CD4-positive, alpha-beta T cell (primary cell): ENCODE data around the gene STIP1. TPM values are rescaled to one million over a fixed set of nuclear protein-coding genes. Genes with fewer than 3 reads are reported as not detected.

Experiments used
- ATAC-seq: fragments of 200-7000 bp; cut with Tn5 transposase; one replicate; pipeline ENCODE4 v1.10.0; 2022; ENCODE audit warnings: mild to moderate bottlenecking; ENCODE audit not compliant: poor library complexity
- CTCF ChIA-PET: fragments of 350-600 bp; sonication (Branson Sonifier 250); formaldehyde crosslinking; loops from one replicate; lab custom pipeline; 2021; ENCODE audit warnings: antibody characterized with exemption, inconsistent platforms; lab: Charles Lee
- POLR2A ChIA-PET: fragments of 350-600 bp; sonication (Branson Sonifier 250); formaldehyde crosslinking; loops from one replicate; lab custom pipeline; 2021; ENCODE audit warnings: antibody characterized with exemption, inconsistent platforms; lab: Charles Lee
- DNase-seq, 14 experiments: peaks; one replicate each; pipeline ENCODE4 v3.0.0-alpha.2; 2013 to 2020; ENCODE audit warnings: mixed read lengths in 2 of 14
- H3K27ac ChIP-seq, 2 donors: one replicate each; pipeline versions ENCODE4 v1.5.1 to v1.7.0; 2013; ENCODE audit warnings: low read length in 2 of 2, low read depth in 1 of 2, mild to moderate bottlenecking in 1 of 2
- H3K27me3 ChIP-seq, 2 experiments: 1 replicate in 1 of 2; 2 replicates in 1 of 2; pipeline versions ENCODE4 v1.6.1 to v1.7.0; 2013; ENCODE audit warnings: low read length in 2 of 2, control low read depth in 1 of 2, mild to moderate bottlenecking in 1 of 2, moderate library complexity in 1 of 2; ENCODE audit not compliant: insufficient read depth in 2 of 2, control insufficient read depth in 1 of 2
- H3K36me3 ChIP-seq: one replicate; pipeline ENCODE4 v1.6.1; 2013; ENCODE audit warnings: low read length, control low read depth; ENCODE audit not compliant: insufficient read depth
- H3K4me1 ChIP-seq: one replicate; pipeline ENCODE4 v1.6.1; 2013; ENCODE audit warnings: low read length, control low read depth; ENCODE audit not compliant: insufficient read depth
- H3K4me3 ChIP-seq: one replicate; pipeline ENCODE4 v1.5.1; 2013; ENCODE audit warnings: mild to moderate bottlenecking, low read length, moderate library complexity
- H3K9me3 ChIP-seq, 2 experiments: 1 replicate in 1 of 2; 2 replicates in 1 of 2; pipeline versions ENCODE4 v1.6.1 to v1.7.0; 2013; ENCODE audit warnings: low read length in 2 of 2, mild to moderate bottlenecking in 2 of 2, control low read depth in 1 of 2, moderate library complexity in 1 of 2; ENCODE audit not compliant: control insufficient read depth in 1 of 2, insufficient read depth in 1 of 2
- H3K27ac Mint-ChIP-seq: one replicate; pipeline ENCODE4 v1.8.0; 2020; ENCODE audit warnings: mixed read lengths
- H3K27me3 Mint-ChIP-seq: one replicate; pipeline ENCODE4 v1.8.0; 2021; ENCODE audit warnings: mixed read lengths
- H3K36me3 Mint-ChIP-seq: one replicate; pipeline ENCODE4 v1.8.0; 2021; ENCODE audit warnings: low read depth, mixed read lengths
- H3K4me1 Mint-ChIP-seq: one replicate; pipeline ENCODE4 v1.8.0; 2021; ENCODE audit warnings: low read depth, mixed read lengths
- H3K4me3 Mint-ChIP-seq: one replicate; pipeline ENCODE4 v1.8.0; 2020; ENCODE audit warnings: mild to moderate bottlenecking, mixed read lengths
- H3K9me3 Mint-ChIP-seq: one replicate; pipeline ENCODE4 v1.8.0; 2020; ENCODE audit warnings: mixed read lengths
- CTCF ChIP-seq: fragments of 200-600 bp; IDR thresholded peaks from one replicate; pipeline ENCODE4 v1.8.0; 2022; ENCODE audit warnings: antibody characterized with exemption, mild to moderate bottlenecking
- intact Hi-C, 2 experiments: fragments of 100-400 bp; cut with DNase I in 1 of 2; cut with micrococcal nuclease in 1 of 2; formaldehyde crosslinking; loops; one replicate each; pipeline versions ENCODE4 v1.15.1 to v1.9.0; 2023 to 2025; cut with DNase I, micrococcal nuclease
- total RNA-seq, 174 experiments: library from RNA in 2 of 174; stranded (reverse) in 2 of 174; gene quantifications; one replicate each; pipeline ENCODE4 v1.2.3 and lab custom pipeline; 2021 to 2026

STIP1 gene
- total RNA-seq, 2 experiments from 2014 or later: 29.0 to 37.5 TPM

DNA sequence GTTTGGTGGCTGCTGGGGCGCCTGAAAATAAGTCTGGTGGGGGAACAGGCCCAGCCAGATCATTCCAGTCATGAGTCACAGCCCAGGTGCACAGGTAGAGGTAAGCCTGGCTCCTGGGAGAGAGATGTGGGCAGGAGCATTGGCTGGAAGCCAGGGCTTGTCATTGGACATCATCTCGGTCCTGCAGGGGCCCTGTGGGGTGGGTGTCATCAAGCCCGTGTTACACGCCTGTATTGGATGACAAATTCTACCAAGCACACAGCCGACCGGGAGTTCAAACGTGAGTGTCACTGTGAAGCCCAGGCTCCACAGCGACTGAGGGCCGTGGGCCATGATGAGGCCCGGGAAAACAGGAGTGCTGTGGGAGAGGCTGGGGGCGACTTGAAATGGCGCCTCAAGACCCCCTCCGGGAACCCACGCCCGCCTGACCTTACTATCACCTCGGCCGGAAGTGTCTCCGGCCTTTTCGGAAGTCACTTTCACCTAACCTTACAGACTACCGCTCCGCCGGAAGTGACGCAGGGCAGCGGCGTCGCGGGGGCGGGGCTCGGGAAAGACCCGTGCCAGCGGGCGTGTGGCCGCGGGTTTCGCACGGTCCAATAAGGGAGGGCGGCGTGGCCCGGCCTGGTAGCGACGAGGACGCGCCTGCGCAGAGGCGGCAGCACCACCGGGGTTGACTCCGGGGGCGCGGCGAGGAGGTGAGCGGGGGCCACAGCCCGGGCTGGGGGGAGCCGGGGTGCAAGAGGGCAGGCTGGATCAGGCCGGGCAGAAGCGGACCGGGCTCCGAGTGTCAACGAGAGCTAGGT is 54.7 kb downstream of the STIP1 start, which contains the start of gene FKBP2:
FKBP2 (plus strand) TSS at position 661 of the 806 bp plus-strand sequence. CDS start 1,293 bp downstream, outside the sequence.
- Histone ChIP-seq H3K4me3 (peak within 1 kb of the TSS; percentile 80), H3K9me3 (no peaks in the 10 kb centered on the region), H3K4me1 (peaks cover 59% of the 10 kb centered on the region), H3K27me3 (no peaks in the 10 kb centered on the region), H3K27ac (peak within 1 kb of the TSS; percentile 97 to 100), H3K36me3 (peaks cover 22% of the 10 kb centered on the region)
- Mint-ChIP-seq H3K36me3 (peaks cover 32% of the 10 kb centered on the region), H3K27ac (peak within 1 kb of the TSS; percentile 100), H3K9me3 (no peaks in the 10 kb centered on the region), H3K4me1 (peaks cover 40% of the 10 kb centered on the region), H3K27me3 (no peaks in the 10 kb centered on the region), H3K4me3 (peak within 1 kb of the TSS; percentile 98)
- ATAC-seq (peak; percentile 66), DNase-seq (peak; percentile 92 to 100 (median 97))
- intact Hi-C loops: loop anchor here (1.0 to 5.0 kb wide), 7 partner anchors 10 to 64 kb away; partner anchors contain the start of genes DNAJC4 (in 2 of the 2), FERMT3 (in 2 of the 2), GPR137 (in 2 of the 2) and BAD (in 1 of the 2)
- CTCF ChIA-PET: interaction anchor here (0.9 to 1.9 kb wide), 7 partner anchors 9 to 102 kb away, joined by 3 to 10 read pairs (median 4); partner anchors contain the start of genes NUDT22, PLCB3 and TRPT1
- POLR2A ChIA-PET: interaction anchor here (0.6 to 5.5 kb wide), 22 partner anchors 9 to 1588 kb away, joined by 3 to 69 read pairs (median 5); partner anchors contain the start of genes BAD, CCDC88B, DNAJC4 and FERMT3
- TF ChIP-seq CTCF: no peak

- peak in 7 of 14 experiments; percentile 99 to 100 (median 100) for DNase-seq
- peak overlapping the region; percentile 98 for H3K4me3 Mint-ChIP-seq
These were observed 55.2 kb downstream of the STIP1 start for GRCh38 chr11:64241241-64241490.

More at GRCh38 chr11:64241241-64241490, 55.2 kb downstream of the STIP1 start:
- Histone ChIP-seq H3K4me1 (peaks cover 59% of the 10 kb centered on the region), H3K36me3 (peaks cover 22% of the 10 kb centered on the region), H3K9me3 (no peaks in the 10 kb centered on the region), H3K27me3 (no peaks in the 10 kb centered on the region), H3K27ac (peak overlapping the region; percentile 97 to 100), H3K4me3 (peak overlapping the region; percentile 80)
- Mint-ChIP-seq H3K27me3 (no peaks in the 10 kb centered on the region), H3K4me1 (peaks cover 44% of the 10 kb centered on the region), H3K36me3 (peaks cover 34% of the 10 kb centered on the region), H3K27ac (peak overlapping the region; percentile 100), H3K9me3 (no peaks in the 10 kb centered on the region)
- intact Hi-C loops: loop anchor here (1.0 to 5.0 kb wide), 7 partner anchors 11 to 64 kb away; partner anchors contain the start of genes DNAJC4 (in 2 of the 2), FERMT3 (in 2 of the 2), GPR137 (in 2 of the 2) and BAD (in 1 of the 2)
- POLR2A ChIA-PET: interaction anchor here (0.6 to 5.5 kb wide), 21 partner anchors 9 to 1588 kb away, joined by 3 to 69 read pairs (median 5); partner anchors contain the start of genes BAD, CCDC88B, DNAJC4 and FERMT3
- no peak for TF ChIP-seq CTCF
- CTCF ChIA-PET: interaction anchor here (0.9 to 1.9 kb wide), 5 partner anchors 10 to 63 kb away, joined by 4 to 10 read pairs (median 7); partner anchors contain the start of genes NUDT22, PLCB3 and TRPT1
- peak; percentile 81 for ATAC-seq
